IPS-NIHi7 (cell line): ENCODE measurements around the gene C11orf16.
"Not testable (repeated sequence)": the region's sequence is repeated elsewhere in the genome, so short reads cannot be mapped to it uniquely, and the experiment has no call there.

Experiments used
- DNase-seq: peaks from one replicate; pipeline ENCODE4 v3.0.0; 2012; ENCODE audit warnings: mixed read lengths; ENCODE audit errors: extremely low spot score

The C11orf16 gene

GRCh38 chr11:8886322-8886721, 46.4 kb downstream of the C11orf16 start:
- no peak for DNase-seq

DNA sequence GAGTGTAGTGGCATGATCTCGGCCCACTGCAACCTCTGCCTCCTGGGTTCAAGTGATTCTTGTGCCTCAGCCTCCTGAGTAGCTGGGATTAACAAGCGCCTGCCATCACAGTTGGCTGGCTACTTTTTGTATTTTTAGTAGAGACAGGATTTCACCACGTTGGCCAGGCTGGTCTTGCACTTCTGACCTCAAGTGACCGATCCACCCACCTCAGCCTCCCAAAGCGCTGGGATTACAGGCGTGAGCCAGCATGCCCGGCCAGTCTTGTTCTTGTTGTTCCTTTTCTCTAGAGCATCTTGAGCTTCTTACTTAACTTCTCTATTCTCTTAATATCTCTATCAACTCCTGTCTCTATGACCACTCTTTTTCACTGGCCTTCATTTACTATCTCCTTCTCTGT, 51.2 kb downstream of the C11orf16 start:
- DNase-seq = not testable (repeated sequence)

DNA sequence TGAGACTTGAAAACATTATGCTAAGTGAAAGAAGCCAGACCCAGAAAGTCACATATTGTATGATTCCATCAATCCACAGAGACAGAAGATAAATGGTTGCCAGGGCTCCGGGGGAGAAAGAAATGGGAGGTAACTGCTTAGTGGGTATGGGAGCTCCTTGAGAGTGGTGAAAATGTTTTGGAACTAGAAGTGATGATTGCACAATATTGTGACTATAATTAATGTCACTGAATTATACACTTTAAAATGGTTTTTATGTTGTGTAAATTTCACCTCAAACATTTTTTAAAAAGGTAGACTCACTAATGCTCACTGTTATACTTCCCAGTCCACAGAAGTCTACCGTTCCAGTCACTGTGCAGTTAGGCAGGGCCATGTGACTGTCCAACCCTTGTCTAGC, 54.0 kb downstream of the C11orf16 start:
- DNase-seq = no peak

- no peak for DNase-seq
Measured at GRCh38 chr11:8873741-8874405, 58.9 kb downstream of the C11orf16 start.

GRCh38 chr11:8871962-8872361, 60.8 kb downstream of the C11orf16 start:
- DNase-seq = no peak

- peak; percentile 66 for DNase-seq
Measured at GRCh38 chr11:8871171-8871775, 61.5 kb downstream of the C11orf16 start.

DNA sequence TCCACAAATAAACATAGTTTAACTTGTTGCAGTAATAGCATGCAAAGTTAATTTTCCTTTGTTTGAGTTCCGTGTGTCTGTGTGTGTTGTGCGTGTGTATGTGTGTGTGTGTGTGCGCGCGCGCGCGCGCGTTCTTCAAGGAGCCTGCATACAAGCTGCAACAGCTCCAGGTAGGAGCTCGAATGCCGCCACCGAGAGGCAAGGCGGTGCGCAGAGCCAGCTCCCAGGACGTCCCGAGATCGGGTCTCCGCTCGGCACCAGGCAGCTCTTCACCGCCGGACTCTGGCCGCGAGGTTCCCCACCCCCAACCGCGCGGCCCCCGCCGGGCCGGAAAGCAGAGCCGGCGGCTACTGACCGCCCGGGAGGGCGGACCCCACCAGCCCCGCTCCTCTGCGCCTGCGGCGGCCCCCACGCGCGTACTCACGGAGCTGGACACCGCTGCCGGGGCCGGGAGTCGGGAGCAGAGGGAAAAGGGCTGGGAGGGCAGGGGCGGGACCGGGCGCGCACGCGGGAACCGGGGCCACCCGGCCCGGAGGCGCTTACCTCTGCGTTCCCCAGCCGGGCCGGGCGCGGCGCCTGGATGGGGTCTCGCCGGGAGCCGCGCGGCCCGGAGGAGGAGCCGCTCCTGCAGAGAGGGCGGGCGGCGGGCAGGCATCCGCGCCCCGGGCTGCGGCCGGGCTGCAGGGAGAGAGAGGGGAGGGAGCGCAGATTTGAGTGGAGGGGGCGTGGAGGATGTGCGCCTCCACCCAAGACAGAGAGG, 62.2 kb downstream of the C11orf16 start:
- peak; percentile 80 for DNase-seq
